GM18517 (cell line): ENCODE results near the gene PRPH.

Experiments used
- ATAC-seq: cut with Tn5 transposase; IDR thresholded peaks from one replicate; pipeline ENCODE4 v1.9.1; 2021; ENCODE audit warnings: mild to moderate bottlenecking, moderate library complexity; ENCODE audit not compliant: unreplicated experiment

The PRPH gene

GRCh38 chr12:49345051-49345824 is 50.3 kb downstream of the PRPH start:
- no peak for ATAC-seq

- no peak for ATAC-seq
These were observed 51.1 kb downstream of the PRPH start for GRCh38 chr12:49345825-49346658.

- no peak for ATAC-seq
These were observed 51.8 kb downstream of the PRPH start, which contains the start of gene DNAJC22 for GRCh38 chr12:49346659-49347310. TSS of gene DNAJC22 (plus strand) at chr12:49346888. CDS start at chr12:49348873, 1,985 bp downstream.

- ATAC-seq: no peak
These were observed 52.6 kb downstream of the PRPH start for GRCh38 chr12:49347311-49348193.
